ENCODE measurements around the gene HMGN3.

- TF ChIP-seq ZFP30 (CRISPR knock-in tag; IDR thresholded peaks at IDR 0.05): no peak
- no peak for TF ChIP-seq ZNF565 (CRISPR knock-in tag; conservative IDR thresholded peaks at IDR 0.05; ENCODE audit: low read depth)
- TF ChIP-seq ISL1 (CRISPR knock-in tag; IDR thresholded peaks at IDR 0.05): no peak
- TF ChIP-seq, protein P1, sequence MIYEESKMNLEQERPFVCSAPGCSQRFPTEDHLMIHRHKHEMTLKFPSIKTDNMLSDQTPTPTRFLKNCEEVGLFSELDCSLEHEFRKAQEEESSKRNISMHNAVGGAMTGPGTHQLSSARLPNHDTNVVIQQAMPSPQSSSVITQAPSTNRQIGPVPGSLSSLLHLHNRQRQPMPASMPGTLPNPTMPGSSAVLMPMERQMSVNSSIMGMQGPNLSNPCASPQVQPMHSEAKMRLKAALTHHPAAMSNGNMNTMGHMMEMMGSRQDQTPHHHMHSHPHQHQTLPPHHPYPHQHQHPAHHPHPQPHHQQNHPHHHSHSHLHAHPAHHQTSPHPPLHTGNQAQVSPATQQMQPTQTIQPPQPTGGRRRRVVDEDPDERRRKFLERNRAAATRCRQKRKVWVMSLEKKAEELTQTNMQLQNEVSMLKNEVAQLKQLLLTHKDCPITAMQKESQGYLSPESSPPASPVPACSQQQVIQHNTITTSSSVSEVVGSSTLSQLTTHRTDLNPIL (CRISPR knock-in tag; IDR thresholded peaks at IDR 0.05; ENCODE audit: low read depth): no peak
- TF ChIP-seq ZNF70 (CRISPR knock-in tag; IDR thresholded peaks at IDR 0.05): no peak
- no peak for TF ChIP-seq ZFP3 (CRISPR knock-in tag; IDR thresholded peaks at IDR 0.05)
- TF ChIP-seq BACH2 (CRISPR knock-in tag; IDR thresholded peaks at IDR 0.05; ENCODE audit: borderline replicate concordance): no peak
- no peak for TF ChIP-seq OSR1 (CRISPR knock-in tag; IDR thresholded peaks at IDR 0.05)
- TF ChIP-seq ZC3H10 (CRISPR knock-in tag; IDR thresholded peaks at IDR 0.05): no peak
- no peak for TF ChIP-seq ARNTL (CRISPR knock-in tag; IDR thresholded peaks at IDR 0.05; ENCODE audit: borderline replicate concordance, low read depth)
- TF ChIP-seq, protein P2, sequence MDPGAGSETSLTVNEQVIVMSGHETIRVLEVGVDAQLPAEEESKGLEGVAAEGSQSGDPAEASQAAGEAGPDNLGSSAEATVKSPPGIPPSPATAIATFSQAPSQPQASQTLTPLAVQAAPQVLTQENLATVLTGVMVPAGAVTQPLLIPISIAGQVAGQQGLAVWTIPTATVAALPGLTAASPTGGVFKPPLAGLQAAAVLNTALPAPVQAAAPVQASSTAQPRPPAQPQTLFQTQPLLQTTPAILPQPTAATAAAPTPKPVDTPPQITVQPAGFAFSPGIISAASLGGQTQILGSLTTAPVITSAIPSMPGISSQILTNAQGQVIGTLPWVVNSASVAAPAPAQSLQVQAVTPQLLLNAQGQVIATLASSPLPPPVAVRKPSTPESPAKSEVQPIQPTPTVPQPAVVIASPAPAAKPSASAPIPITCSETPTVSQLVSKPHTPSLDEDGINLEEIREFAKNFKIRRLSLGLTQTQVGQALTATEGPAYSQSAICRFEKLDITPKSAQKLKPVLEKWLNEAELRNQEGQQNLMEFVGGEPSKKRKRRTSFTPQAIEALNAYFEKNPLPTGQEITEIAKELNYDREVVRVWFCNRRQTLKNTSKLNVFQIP (CRISPR knock-in tag; IDR thresholded peaks at IDR 0.05; ENCODE audit: borderline replicate concordance, low read depth): no peak
- no peak for TF ChIP-seq PATZ1 (CRISPR knock-in tag; IDR thresholded peaks at IDR 0.05; ENCODE audit: borderline replicate concordance)
- no peak for TF ChIP-seq ESRRG (CRISPR knock-in tag; IDR thresholded peaks at IDR 0.05)
- TF ChIP-seq CSRNP3 (CRISPR knock-in tag; IDR thresholded peaks at IDR 0.05): no peak
Observed at GRCh38 chr6:79269877-79270276, 35.4 kb upstream of the HMGN3 start.

Measured in SK-N-SH treated with all-trans-retinoic acid at 6 μM for 48 hours (cell line).